Left lung (tissue), 10 donors: ENCODE data around the gene GAS6. TPM values are rescaled to one million over a fixed set of nuclear protein-coding genes. Genes with fewer than 3 reads are reported as not detected.

Experiments
- ATAC-seq: fragments of 200-7000 bp; cut with Tn5 transposase; one replicate; pipeline ENCODE4 v1.9.1; 2020; ENCODE audit warnings: moderate library complexity
- DNase-seq, 4 donors: peaks; one replicate each; pipeline ENCODE4 v3.0.0-alpha.2; 2013 to 2020
- H3K27ac ChIP-seq, 2 donors: fragments of 200-600 bp; sonication (generic) in 1 of 2; one replicate each; pipeline versions ENCODE4 v1.5.0 to v1.8.0; 2020 to 2021
- H3K27me3 ChIP-seq, 2 donors: fragments of 200-600 bp; sonication (generic) in 1 of 2; one replicate each; pipeline versions ENCODE4 v1.5.0 to v1.8.0; 2020 to 2021
- H3K36me3 ChIP-seq, 2 donors: fragments of 200-600 bp; sonication (generic) in 1 of 2; one replicate each; pipeline versions ENCODE4 v1.5.0 to v1.8.0; 2020 to 2021
- H3K4me1 ChIP-seq, 2 donors: fragments of 200-600 bp; one replicate each; pipeline ENCODE4 v1.8.0; 2021
- H3K4me3 ChIP-seq, 2 donors: fragments of 200-600 bp; sonication (generic) in 1 of 2; one replicate each; pipeline versions ENCODE4 v1.5.0 to v1.8.0; 2020 to 2021; ENCODE audit warnings: mild to moderate bottlenecking in 1 of 2
- H3K9me3 ChIP-seq, 2 donors: fragments of 200-600 bp; sonication (generic) in 1 of 2; one replicate each; pipeline versions ENCODE4 v1.5.0 to v1.8.0; 2020 to 2021
- CTCF ChIP-seq, 2 donors: fragments of 200-600 bp; sonication (generic) in 1 of 2; IDR thresholded peaks; one replicate each; pipeline versions ENCODE4 v1.5.0 to v1.8.0; 2021; ENCODE audit warnings: antibody characterized with exemption in 2 of 2
- intact Hi-C, 2 donors: fragments of 100-400 bp; cut with DNase I; formaldehyde crosslinking; loops; one replicate each; pipeline versions ENCODE4 v1.11.2 to v1.14.2; 2022
- polyA plus RNA-seq, 6 donors: library from polyadenylated mRNA; unstranded; fragments of 120-200 nt; gene quantifications; one replicate each; pipeline ENCODE4 v1.2.1, GENCODE V29; 2013; ENCODE audit not compliant: insufficient read length in 6 of 6
- total RNA-seq, 2 donors: library from RNA; stranded (reverse); fragmentation: NEBNext Ultra II Directional; extraction: Animal tissue kit (Norgen Biotek cat#: 25700); gene quantifications; one replicate each; pipeline ENCODE4 v1.2.1, GENCODE V29; 2021
- donor health status: DM: no; HTN: yes; CAD: no.
- donor health status: DM: no; HTN: no; CAD: no.

GAS6 gene
- total and polyA plus RNA-seq, 8 donors: 24.8 to 169 (median 33.5) TPM

- peak in 3 of 4 donors; percentile 36 to 75 (median 64) for DNase-seq
- peaks cover 16 to 51% of the 10 kb centered on the region in 2 donors for H3K4me1 ChIP-seq
- no peak overlapping the region for H3K4me3 ChIP-seq
Measured at GRCh38 chr13:113860665-113861432, 3.0 kb downstream of the GAS6 start.

DNA sequence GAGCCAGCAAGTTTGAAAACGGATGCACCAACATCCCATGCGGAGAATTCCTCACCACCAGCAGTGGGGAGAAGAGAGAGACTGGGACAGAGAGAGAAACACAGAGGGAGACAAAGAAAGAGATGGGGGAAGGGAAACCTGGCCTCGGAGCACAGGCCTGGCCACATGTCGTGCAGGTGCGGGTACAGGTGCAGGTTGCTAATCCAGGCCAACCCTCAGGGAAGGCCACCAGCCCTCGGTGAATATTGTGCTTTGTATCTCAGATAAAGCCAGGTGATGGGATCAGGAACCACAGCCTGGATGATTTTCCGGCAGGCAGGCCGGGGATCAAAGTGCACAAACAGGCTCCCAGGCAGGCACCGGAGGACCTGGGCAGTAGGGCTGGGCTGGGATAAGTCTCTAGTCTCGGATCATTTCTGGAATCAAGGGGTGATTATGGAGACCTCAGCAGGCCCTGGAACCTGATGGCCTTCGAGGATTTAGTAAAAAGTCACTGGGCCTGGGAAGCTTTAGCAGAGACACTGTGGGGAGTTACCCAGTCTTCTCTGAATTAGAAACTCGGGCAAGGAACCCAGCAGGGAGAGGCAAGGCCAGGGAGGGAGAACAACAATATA, 3.7 kb downstream of the GAS6 start:
- Histone ChIP-seq H3K27ac (no peak overlapping the region), H3K4me1 (peaks cover 16 to 53% of the 10 kb centered on the region in 2 donors), H3K9me3 (no peaks in the 10 kb centered on the region), H3K36me3 (no peaks in the 10 kb centered on the region), H3K27me3 (peaks cover 0 to 35% of the 10 kb centered on the region in 2 donors), H3K4me3 (no peak overlapping the region)
- ATAC-seq (no peak), DNase-seq (no peak)
- intact Hi-C loops: no loop called here
- no peak for TF ChIP-seq CTCF (IDR thresholded peaks at IDR 0.05)

More at GRCh38 chr13:113860665-113861432, 3.0 kb downstream of the GAS6 start:
- Histone ChIP-seq H3K27me3 (peaks cover 0 to 42% of the 10 kb centered on the region in 2 donors), H3K9me3 (no peaks in the 10 kb centered on the region), H3K36me3 (no peaks in the 10 kb centered on the region), H3K27ac (no peak overlapping the region)
- TF ChIP-seq CTCF (IDR thresholded peaks at IDR 0.05): no peak
- peak; percentile 66 for ATAC-seq
- intact Hi-C loops: no loop called here

DNA sequence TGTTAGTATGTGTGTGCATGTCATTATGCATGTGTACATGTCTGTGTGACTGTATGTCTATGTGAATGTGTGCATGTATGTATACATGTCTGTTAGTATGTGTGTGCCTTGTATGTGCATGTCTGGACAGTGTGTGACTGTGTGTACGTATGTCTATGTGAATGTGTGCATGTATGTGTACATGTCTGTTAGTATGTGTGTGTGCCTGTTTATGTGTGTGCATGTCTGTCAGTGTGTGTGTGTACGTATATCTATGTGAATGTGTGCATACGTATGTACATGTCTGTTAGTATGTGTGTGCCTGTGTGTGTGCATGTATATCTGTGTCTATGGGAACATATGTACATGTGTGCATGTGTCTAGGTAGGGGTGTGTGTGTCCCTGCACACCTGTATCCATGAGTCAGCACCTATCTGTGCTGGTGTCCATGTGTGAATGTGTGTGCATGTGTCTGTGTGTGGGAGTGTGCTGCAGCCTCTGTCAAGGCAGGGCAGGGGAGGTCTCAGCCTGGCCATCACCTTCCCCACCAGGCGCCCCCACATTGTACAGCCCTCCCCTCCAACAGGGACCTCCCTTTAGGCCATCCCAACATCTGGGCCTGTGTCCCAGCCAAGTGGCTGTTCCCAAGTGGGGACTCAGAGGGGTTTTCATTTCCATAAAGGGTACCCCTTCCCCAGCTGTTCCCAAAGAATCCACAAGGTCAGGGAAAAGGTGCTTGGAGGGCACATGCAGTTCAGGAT, 4.4 kb downstream of the GAS6 start:
- ATAC-seq (no peak), DNase-seq (no peak)
- no peak for TF ChIP-seq CTCF (IDR thresholded peaks at IDR 0.05)
- H3K4me3 ChIP-seq: no peak overlapping the region
- intact Hi-C loops: no loop called here
- no peak overlapping the region for H3K27ac ChIP-seq
- H3K4me1 ChIP-seq: peaks cover 21 to 57% of the 10 kb centered on the region in 2 donors
- H3K27me3 ChIP-seq: peaks cover 0 to 28% of the 10 kb centered on the region in 2 donors
- H3K9me3 ChIP-seq: no peaks in the 10 kb centered on the region
- no peaks in the 10 kb centered on the region for H3K36me3 ChIP-seq

- peaks cover 0 to 12% of the 10 kb centered on the region in 2 donors for H3K27me3 ChIP-seq
- DNase-seq: no peak
- intact Hi-C loops: no loop called here
- ATAC-seq: no peak
- peaks cover 33 to 60% of the 10 kb centered on the region in 2 donors for H3K4me1 ChIP-seq
- H3K27ac ChIP-seq: no peak overlapping the region
- H3K36me3 ChIP-seq: no peaks in the 10 kb centered on the region
- H3K4me3 ChIP-seq: no peak overlapping the region
- no peak for TF ChIP-seq CTCF (IDR thresholded peaks at IDR 0.05)
- H3K9me3 ChIP-seq: no peaks in the 10 kb centered on the region
Measured at GRCh38 chr13:113857531-113858195, 6.2 kb downstream of the GAS6 start.
